Activated naive CD4-positive, alpha-beta T cell treated with anti-CD3 and anti-CD28 coated beads, Interleukin-2, amount 50 U/mL, for 72 hours (primary cell): ENCODE data around the gene NAXD. TPM values are rescaled to one million over a fixed set of nuclear protein-coding genes. Genes with fewer than 3 reads are reported as not detected.
A peak's percentile ranks its signal among the peaks of the same experiment; 100 is the strongest.
"Not testable (repeated sequence)": the region's sequence is repeated elsewhere in the genome, so short reads cannot be mapped to it uniquely, and the experiment has no call there.

Experiments used
- ATAC-seq, 2 donors: fragments of 150-1000 bp; cut with Tn5 transposase; 2 replicates each; pipeline ENCODE4 v1.10.0; 2021; ENCODE audit warnings: mild to moderate bottlenecking in 2 of 2, moderate library complexity in 2 of 2
- DNase-seq, 2 donors: peaks; one replicate each; pipeline ENCODE4 v3.0.0; 2021 to 2022; ENCODE audit warnings: low spot score in 2 of 2
- H3K27ac Mint-ChIP-seq, 2 donors: one replicate each; pipeline ENCODE4 v1.8.0; 2022; ENCODE audit warnings: mild to moderate bottlenecking in 2 of 2, mixed read lengths in 2 of 2
- H3K36me3 Mint-ChIP-seq, 2 donors: one replicate each; pipeline ENCODE4 v1.8.0; 2022; ENCODE audit warnings: mixed read lengths in 2 of 2
- H3K9me3 Mint-ChIP-seq, 2 donors: one replicate each; pipeline ENCODE4 v1.8.0; 2022; ENCODE audit warnings: mixed read lengths in 2 of 2
- total RNA-seq, 2 donors: library from RNA; stranded (reverse); gene quantifications; one replicate each; pipeline ENCODE4 v1.2.3, GENCODE V29; 2022

The NAXD gene
- total RNA-seq, 2 donors from 2014 or later, result 19.7 to 24.8 TPM

- H3K36me3 Mint-ChIP-seq, result no peaks in the 10 kb centered on the region
- DNase-seq (no peak), ATAC-seq (no peak)
- H3K9me3 Mint-ChIP-seq, result no peaks in the 10 kb centered on the region
- no peak overlapping the region for H3K27ac Mint-ChIP-seq
Observed at GRCh38 chr13:110583178-110583865, 32.0 kb upstream of the NAXD start.

- peak overlapping the region in 1 of 2 donors; percentile 52 for H3K27ac Mint-ChIP-seq
- no peaks in the 10 kb centered on the region for H3K36me3 Mint-ChIP-seq
- ATAC-seq, result no peak
- no peaks in the 10 kb centered on the region for H3K9me3 Mint-ChIP-seq
- no peak for DNase-seq
Observed at GRCh38 chr13:110589793-110590390, 25.5 kb upstream of the NAXD start.

- no peaks in the 10 kb centered on the region for H3K36me3 Mint-ChIP-seq
- no peak overlapping the region for H3K27ac Mint-ChIP-seq
- no peaks in the 10 kb centered on the region for H3K9me3 Mint-ChIP-seq
- DNase-seq (no peak), ATAC-seq (no peak)
Observed at GRCh38 chr13:110590577-110590976, 24.8 kb upstream of the NAXD start.

- ATAC-seq, result no peak
- DNase-seq, result no peak
- Mint-ChIP-seq H3K27ac (no peak overlapping the region), H3K9me3 (no peaks in the 10 kb centered on the region), H3K36me3 (no peaks in the 10 kb centered on the region)
Observed at GRCh38 chr13:110592665-110593064, 22.7 kb upstream of the NAXD start.

DNA sequence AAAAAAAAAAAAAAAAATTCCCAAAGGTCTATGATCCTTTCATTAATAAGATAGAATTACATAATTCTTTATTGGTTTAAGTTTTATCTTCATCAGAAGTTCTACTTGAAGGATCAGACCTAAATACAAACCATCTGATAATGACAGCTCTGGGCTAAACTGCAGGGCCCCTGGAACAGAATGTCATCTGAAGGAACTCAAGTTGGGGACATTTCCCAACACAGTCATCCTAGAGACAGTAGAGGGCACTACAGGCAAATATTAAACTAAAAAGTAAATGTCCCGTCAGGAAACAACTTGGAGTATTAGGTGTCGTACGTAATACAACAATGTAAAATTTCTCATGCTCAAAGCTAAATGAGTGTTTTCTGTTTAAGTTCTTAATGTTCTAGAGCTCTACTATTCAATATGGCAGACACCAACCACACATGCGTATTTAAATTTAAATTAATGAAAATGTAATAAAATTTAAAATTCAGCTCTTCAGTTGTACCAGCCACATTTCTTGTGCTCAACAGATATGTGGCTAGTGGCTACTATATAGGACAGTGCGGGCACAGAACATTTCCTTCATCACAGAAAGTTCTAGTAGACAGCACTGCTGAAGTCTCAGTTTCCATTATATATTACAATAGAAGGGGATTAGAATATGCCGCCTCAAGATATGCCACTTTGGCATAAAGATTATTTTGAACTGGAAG is 21.8 kb upstream of the NAXD start:
- ATAC-seq, result peak; percentile 75 to 77
- no peaks in the 10 kb centered on the region for H3K9me3 Mint-ChIP-seq

DNA sequence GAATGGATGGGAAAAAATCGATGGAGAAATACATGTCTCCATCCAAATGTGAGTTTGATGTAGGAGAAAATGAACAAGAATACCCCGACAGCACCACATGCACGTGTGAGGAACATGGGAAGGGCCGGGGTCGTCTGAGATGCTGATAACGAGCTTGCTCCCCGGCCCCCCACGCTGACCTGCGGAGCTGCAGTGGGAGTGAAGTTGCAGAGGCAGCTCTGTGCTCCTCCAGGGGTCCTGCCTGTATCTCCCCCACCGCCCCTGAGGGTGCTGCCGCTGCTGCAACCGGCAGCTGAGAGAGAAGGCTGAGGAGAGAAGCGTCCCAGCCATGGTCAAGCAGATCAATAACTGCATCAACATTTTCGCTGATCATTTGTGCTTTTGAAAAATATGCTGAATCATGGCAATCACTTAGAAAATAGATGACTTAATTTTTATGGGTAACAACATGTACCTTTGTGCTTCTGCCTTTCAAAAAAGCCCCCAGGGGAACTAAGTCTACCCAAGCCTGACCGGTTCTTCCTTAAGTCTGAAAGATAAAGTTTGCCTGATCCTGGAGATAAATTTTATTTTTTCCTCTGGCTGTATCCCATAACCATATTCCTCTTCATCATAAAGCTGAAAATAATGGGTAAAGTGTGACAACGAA is 18.2 kb upstream of the NAXD start:
- Mint-ChIP-seq H3K9me3 (no peaks in the 10 kb centered on the region), H3K27ac (peak overlapping the region in 1 of 2 donors; percentile 6), H3K36me3 (no peaks in the 10 kb centered on the region)
- no peak for DNase-seq
- no peak for ATAC-seq

More for the DNA sequence above, 21.8 kb upstream of the NAXD start:
- no peak for DNase-seq
- Mint-ChIP-seq H3K27ac (no peak overlapping the region), H3K36me3 (no peaks in the 10 kb centered on the region)

GRCh38 chr13:110600261-110600819 is 15.0 kb upstream of the NAXD start:
- Mint-ChIP-seq H3K36me3 (no peaks in the 10 kb centered on the region), H3K9me3 (no peaks in the 10 kb centered on the region), H3K27ac (no peak overlapping the region)
- ATAC-seq (no peak), DNase-seq (no peak)

- no peak for ATAC-seq
- H3K36me3 Mint-ChIP-seq, result no peaks in the 10 kb centered on the region
- H3K27ac Mint-ChIP-seq, result no peak overlapping the region
- H3K9me3 Mint-ChIP-seq, result no peaks in the 10 kb centered on the region
- DNase-seq, result no peak
Observed at GRCh38 chr13:110600980-110601379, 14.4 kb upstream of the NAXD start.

GRCh38 chr13:110605132-110605531 is 10.2 kb upstream of the NAXD start:
- H3K9me3 Mint-ChIP-seq, result no peaks in the 10 kb centered on the region
- ATAC-seq, result no peak
- H3K36me3 Mint-ChIP-seq, result no peaks in the 10 kb centered on the region
- H3K27ac Mint-ChIP-seq, result no peak overlapping the region
- no peak for DNase-seq

- not testable (repeated sequence) for H3K9me3 Mint-ChIP-seq, H3K27ac Mint-ChIP-seq, ATAC-seq, DNase-seq, H3K36me3 Mint-ChIP-seq
Observed at GRCh38 chr13:110606281-110606680, 9.1 kb upstream of the NAXD start.

GRCh38 chr13:110607675-110608224 is 7.6 kb upstream of the NAXD start:
- DNase-seq, result no peak
- no peak for ATAC-seq
- no peak overlapping the region for H3K27ac Mint-ChIP-seq
- no peaks in the 10 kb centered on the region for H3K36me3 Mint-ChIP-seq
- H3K9me3 Mint-ChIP-seq, result no peaks in the 10 kb centered on the region

- DNase-seq (no peak), ATAC-seq (no peak)
- Mint-ChIP-seq H3K36me3 (peaks cover 12 to 22% of the 10 kb centered on the region in 2 donors), H3K27ac (no peak overlapping the region), H3K9me3 (peaks cover 3 to 5% of the 10 kb centered on the region in 2 donors)
Observed at GRCh38 chr13:110610955-110611595, 4.3 kb upstream of the NAXD start.

GRCh38 chr13:110615005-110615321 is 382 bp upstream of the NAXD start:
- Mint-ChIP-seq H3K36me3 (peaks cover 17 to 29% of the 10 kb centered on the region in 2 donors), H3K27ac (peak overlapping the region; percentile 88 to 98), H3K9me3 (peaks cover 3 to 5% of the 10 kb centered on the region in 2 donors)
- DNase-seq, result no peak
- no peak for ATAC-seq

GRCh38 chr13:110616103-110617101 is 1.1 kb downstream of the NAXD start:
- peak; percentile 58 to 68 for DNase-seq
- H3K9me3 Mint-ChIP-seq, result peaks cover 3 to 5% of the 10 kb centered on the region in 2 donors
- peaks cover 17 to 29% of the 10 kb centered on the region in 2 donors for H3K36me3 Mint-ChIP-seq

DNA sequence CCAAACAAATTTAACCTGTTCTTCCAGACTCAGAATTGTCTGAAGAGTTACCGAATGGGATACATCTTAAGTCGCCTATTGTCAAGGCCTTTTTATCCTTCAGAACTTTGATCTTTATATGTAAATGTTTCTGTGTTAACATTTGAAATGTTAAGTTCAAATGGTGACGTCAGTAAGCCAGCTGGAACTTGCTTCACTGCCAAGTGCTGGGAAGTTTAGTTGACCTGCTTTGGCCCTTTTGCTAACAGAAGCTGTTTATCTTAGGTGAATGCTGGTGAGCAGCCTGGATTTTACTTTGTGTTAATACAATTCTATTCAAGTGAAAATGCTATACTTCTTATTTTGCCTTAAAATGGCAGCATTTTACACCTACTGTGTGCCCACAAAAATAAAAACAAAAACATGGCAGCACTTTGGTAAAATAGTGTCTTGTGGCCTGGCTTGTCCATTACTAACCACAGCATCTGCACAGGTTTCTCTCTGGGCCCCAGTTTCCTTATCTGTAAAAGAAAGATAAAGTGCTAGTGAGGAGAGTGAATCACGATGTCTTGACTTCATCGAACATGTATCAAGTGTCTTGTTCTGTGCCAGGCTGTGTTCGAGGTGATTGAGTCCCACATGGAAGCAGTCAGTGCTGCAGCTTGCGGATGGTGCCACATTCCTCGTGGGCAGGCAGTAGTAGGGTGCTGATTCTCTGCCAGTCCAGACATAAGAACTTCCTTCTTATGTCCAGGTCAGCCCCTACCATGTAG is 2.2 kb downstream of the NAXD start:
- Mint-ChIP-seq H3K27ac (no peak overlapping the region), H3K9me3 (peaks cover 3 to 5% of the 10 kb centered on the region in 2 donors), H3K36me3 (peaks cover 17 to 29% of the 10 kb centered on the region in 2 donors)
- DNase-seq (no peak), ATAC-seq (no peak)

More at GRCh38 chr13:110616103-110617101, 1.1 kb downstream of the NAXD start:
- peak overlapping the region; percentile 88 to 93 for H3K27ac Mint-ChIP-seq
- ATAC-seq, result peak; percentile 54 to 75
